Fibroblast of lung (primary cell): ENCODE data around the gene AMPD1. TPM values are rescaled to one million over a fixed set of nuclear protein-coding genes. Genes with fewer than 3 reads are reported as not detected.

Experiments used
- DNase-seq, 2 donors: peaks; one replicate each; pipeline versions ENCODE4 v3.0.0 to v3.0.0-alpha.2; 2010; ENCODE audit warnings: low read depth in 2 of 2
- H2AFZ ChIP-seq: 2 replicates; pipeline ENCODE4 v1.5.1; 2012; ENCODE audit warnings: low read length, control low read depth, inconsistent platforms
- H3K27ac ChIP-seq: 2 replicates; pipeline ENCODE4 v1.5.1; 2011; ENCODE audit warnings: low read length, control low read depth; ENCODE audit not compliant: insufficient read depth
- H3K27me3 ChIP-seq: 2 replicates; pipeline ENCODE4 v1.5.1; 2011; ENCODE audit warnings: mild to moderate bottlenecking, low read length; ENCODE audit not compliant: control insufficient read depth, insufficient read depth
- H3K36me3 ChIP-seq: 2 replicates; pipeline ENCODE4 v1.5.1; 2011; ENCODE audit warnings: low read length; ENCODE audit not compliant: control insufficient read depth, insufficient read depth
- H3K4me1 ChIP-seq: 2 replicates; pipeline ENCODE4 v1.5.1; 2011; ENCODE audit warnings: low read length; ENCODE audit not compliant: control insufficient read depth, insufficient read depth; ENCODE audit errors: extremely low read depth
- H3K4me2 ChIP-seq: 2 replicates; pipeline ENCODE4 v1.5.1; 2011; ENCODE audit warnings: low read length, control low read depth; ENCODE audit not compliant: insufficient read depth; ENCODE audit errors: extremely low read depth
- H3K4me3 ChIP-seq, 4 experiments: fragments of 200-600 bp in 1 of 4; sonication (generic) in 1 of 4; replicated peaks in 1 of 4; 2 replicates each; pipeline ENCODE4 v1.5.1; 2011 to 2016; ENCODE audit warnings: low read length in 4 of 4, low read depth in 3 of 4, mild to moderate bottlenecking in 3 of 4, control low read depth in 2 of 4, inconsistent platforms in 1 of 4, mixed read lengths in 1 of 4; ENCODE audit not compliant: insufficient read depth in 1 of 4; ENCODE audit errors: control extremely low read depth in 1 of 4
- H3K79me2 ChIP-seq: 2 replicates; pipeline ENCODE4 v1.5.1; 2012; ENCODE audit warnings: mild to moderate bottlenecking, low read length, inconsistent platforms; ENCODE audit not compliant: control insufficient read depth, insufficient read depth
- H3K9ac ChIP-seq: 2 replicates; pipeline ENCODE4 v1.5.1; 2011; ENCODE audit warnings: mild to moderate bottlenecking, low read length, control low read depth; ENCODE audit not compliant: insufficient read depth
- H3K9me3 ChIP-seq: 2 replicates; pipeline ENCODE4 v1.5.1; 2012; ENCODE audit warnings: low read depth, low read length; ENCODE audit not compliant: control insufficient read depth, insufficient read depth
- H4K20me1 ChIP-seq: 2 replicates; pipeline ENCODE4 v1.5.1; 2011; ENCODE audit warnings: low read length; ENCODE audit not compliant: control insufficient read depth, insufficient read depth; ENCODE audit errors: extremely low read depth
- CTCF ChIP-seq, 2 donors: IDR thresholded peaks in 1 of 2; conservative IDR thresholded peaks in 1 of 2; 1 replicate in 1 of 2; 2 replicates in 1 of 2; pipeline ENCODE4 v1.5.1; 2011 to 2012; ENCODE audit warnings: low read length in 2 of 2, control low read depth in 1 of 2, inconsistent platforms in 1 of 2, low read depth in 1 of 2, mild to moderate bottlenecking in 1 of 2
- EZH2 ChIP-seq: IDR thresholded peaks from 2 replicates; pipeline ENCODE4 v1.5.1; 2012; ENCODE audit warnings: low read length, control low read depth, mild to moderate bottlenecking; ENCODE audit errors: missing control alignments
- polyA plus RNA-seq, 2 donors: library from polyadenylated mRNA; depleted of rRNA in 1 of 2; stranded (reverse) in 1 of 2; unstranded in 1 of 2; fragments of >200 nt; gene quantifications; 2 replicates each; pipeline ENCODE4 v1.2.1, GENCODE V29; 2011 to 2012; ENCODE audit warnings: missing spikeins in 1 of 2
- total RNA-seq: library from RNA; depleted of rRNA; stranded (reverse); fragments of >200 nt; gene quantifications from 2 replicates; pipeline ENCODE4 v1.2.1, GENCODE V29; 2014

The AMPD1 gene
- total and polyA plus RNA-seq, 2 donors (not counting 1 experiment from before 2014, with no cell fraction given) = not detected

GRCh38 chr1:114660238-114660637 is 35.1 kb downstream of the AMPD1 start:
- TF ChIP-seq EZH2 = no peak
- TF ChIP-seq CTCF (conservative IDR thresholded peaks at IDR 0.05 in 1 of 2, IDR thresholded peaks at IDR 0.05 in 1 of 2; ENCODE audit: low read depth in 1 of 2, low read length in 2 of 2) = no peak
- no peaks in the 10 kb centered on the region for H3K79me2 ChIP-seq
- H3K4me3 ChIP-seq = no peak overlapping the region
- H3K4me2 ChIP-seq = no peak overlapping the region
- no peak overlapping the region for H3K9ac ChIP-seq
- no peak overlapping the region for H2AFZ ChIP-seq
- no peaks in the 10 kb centered on the region for H3K36me3 ChIP-seq
- no peaks in the 10 kb centered on the region for H3K9me3 ChIP-seq
- no peak for DNase-seq
- H4K20me1 ChIP-seq = no peaks in the 10 kb centered on the region
- H3K27ac ChIP-seq = no peak overlapping the region
- no peaks in the 10 kb centered on the region for H3K4me1 ChIP-seq
- H3K27me3 ChIP-seq = no peaks in the 10 kb centered on the region

- Histone ChIP-seq H3K79me2 (no peaks in the 10 kb centered on the region), H3K36me3 (no peaks in the 10 kb centered on the region), H2AFZ (no peak overlapping the region), H3K4me2 (no peak overlapping the region), H3K9me3 (no peaks in the 10 kb centered on the region), H4K20me1 (no peaks in the 10 kb centered on the region), H3K27ac (no peak overlapping the region), H3K4me1 (no peaks in the 10 kb centered on the region), H3K27me3 (no peaks in the 10 kb centered on the region), H3K9ac (no peak overlapping the region), H3K4me3 (no peak overlapping the region)
- no peak for DNase-seq
- no peak for TF ChIP-seq EZH2
- no peak for TF ChIP-seq CTCF (conservative IDR thresholded peaks at IDR 0.05 in 1 of 2, IDR thresholded peaks at IDR 0.05 in 1 of 2; ENCODE audit: low read depth in 1 of 2, low read length in 2 of 2)
Measured at GRCh38 chr1:114651893-114652292, 43.5 kb downstream of the AMPD1 start.

- Histone ChIP-seq H3K4me1 (no peaks in the 10 kb centered on the region), H3K27ac (no peak overlapping the region), H4K20me1 (no peaks in the 10 kb centered on the region), H3K9me3 (no peaks in the 10 kb centered on the region), H3K9ac (no peak overlapping the region), H3K27me3 (no peaks in the 10 kb centered on the region), H3K79me2 (no peaks in the 10 kb centered on the region), H3K4me2 (no peak overlapping the region), H3K36me3 (no peaks in the 10 kb centered on the region), H2AFZ (no peak overlapping the region), H3K4me3 (no peak overlapping the region)
- no peak for DNase-seq
- TF ChIP-seq CTCF (conservative IDR thresholded peaks at IDR 0.05 in 1 of 2, IDR thresholded peaks at IDR 0.05 in 1 of 2; ENCODE audit: low read depth in 1 of 2, low read length in 2 of 2) (no peak), EZH2 (no peak)
Measured at GRCh38 chr1:114648503-114648902, 46.8 kb downstream of the AMPD1 start.
